Measurements from ENCODE around the gene PRKAG2.

- TF ChIP-seq CTCF (IDR thresholded peaks at IDR 0.05; ENCODE audit: low read depth, low read length, missing input control) = no peak
- TF ChIP-seq SP1 (IDR thresholded peaks at IDR 0.05) = no peak
- no peak for TF ChIP-seq EGR1 (IDR thresholded peaks at IDR 0.05; ENCODE audit: low read depth in 2 of 2)
- TF ChIP-seq GABPA (IDR thresholded peaks at IDR 0.05 in 1 of 2, conservative IDR thresholded peaks at IDR 0.05 in 1 of 2) = no peak
- TF ChIP-seq TAF1 (conservative IDR thresholded peaks at IDR 0.05) = no peak
- TF ChIP-seq YY1 (IDR thresholded peaks at IDR 0.05) = no peak
- no peak for TF ChIP-seq JUND (IDR thresholded peaks at IDR 0.05)
- TF ChIP-seq ZBTB33 (IDR thresholded peaks at IDR 0.05) = no peak
- TF ChIP-seq ATF3 (IDR thresholded peaks at IDR 0.05) = no peak
- TF ChIP-seq MAX (IDR thresholded peaks at IDR 0.05) = no peak
- TF ChIP-seq REST (IDR thresholded peaks at IDR 0.05) = no peak
- no peak for TF ChIP-seq RAD21 (IDR thresholded peaks at IDR 0.05)
- no peak for TF ChIP-seq NR2F2 (IDR thresholded peaks at IDR 0.05)
These were observed 217.7 kb downstream of the PRKAG2 start for GRCh38 chr7:151659219-151659618.
